GM12878 (cell line): ENCODE data around the gene MRPS27. TPM values are rescaled to one million over a fixed set of nuclear protein-coding genes. Genes with fewer than 3 reads are reported as not detected.

Experiments
- ATAC-seq: fragments of 200-7000 bp; cut with Tn5 transposase; 3 replicates; pipeline ENCODE4 v1.9.1; 2020; ENCODE audit warnings: mild to moderate bottlenecking, moderate library complexity
- BruUV-seq: library from RNA; stranded (reverse); fragments of 400-500 nt; replicated peaks from 2 replicates; lab custom pipeline; 2021; lab: Mats Ljungman, UMichigan
- CTCF ChIA-PET: fragments of 300-600 bp; sonication (Branson Sonifier 250); formaldehyde crosslinking; extraction: SDS; loops from one replicate; lab custom pipeline; 2021; ENCODE audit warnings: inconsistent platforms; lab: Yijun Ruan, JAX
- POLR2A ChIA-PET: fragments of 350-600 bp; formaldehyde crosslinking; extraction: SDS; loops from one replicate; lab custom pipeline; 2021; ENCODE audit warnings: inconsistent platforms; lab: Charles Lee
- RAD21 ChIA-PET: fragments of 300-600 bp; sonication (Branson Sonifier 250); formaldehyde crosslinking; loops from one replicate; lab custom pipeline; 2023; ENCODE audit warnings: antibody characterized with exemption; ENCODE audit not compliant: unreplicated experiment; lab: Charles Lee
- SMC1A ChIA-PET: fragments of 300-600 bp; sonication (Branson Sonifier 250); formaldehyde crosslinking; loops from one replicate; lab custom pipeline; 2023; ENCODE audit not compliant: unreplicated experiment, uncharacterized antibody; lab: Charles Lee
- DNase-seq: peaks from one replicate; pipeline ENCODE4 v3.0.0-alpha.2; 2011; ENCODE audit warnings: low read depth, low spot score
- FAIRE-seq: peaks from 3 replicates; lab custom pipeline; 2011; peaks lifted over from hg19 to GRCh38; lab: Jason Lieb, UNC
- H2AFZ ChIP-seq: 2 replicates; pipeline ENCODE4 v1.6.0; 2011; ENCODE audit warnings: low read depth, low read length, control low read depth; ENCODE audit not compliant: control insufficient read depth
- H3K27ac ChIP-seq: 2 replicates; pipeline ENCODE4 v1.5.1; 2011; ENCODE audit warnings: control low read depth; ENCODE audit not compliant: control insufficient read depth, insufficient read depth
- H3K27me3 ChIP-seq, 2 experiments: replicated peaks in 1 of 2; 2 replicates each; pipeline versions ENCODE4 v1.6.0 to v1.6.1; 2011; ENCODE audit warnings: low read length in 1 of 2; ENCODE audit not compliant: control insufficient read depth in 2 of 2, insufficient read depth in 2 of 2
- H3K36me3 ChIP-seq, 2 experiments: 2 replicates each; pipeline ENCODE4 v1.5.1; 2011; ENCODE audit warnings: low read length in 1 of 2; ENCODE audit not compliant: control insufficient read depth in 2 of 2, insufficient read depth in 2 of 2
- H3K4me1 ChIP-seq: 2 replicates; pipeline ENCODE4 v1.6.1; 2011; ENCODE audit warnings: mild to moderate bottlenecking, low read length, moderate library complexity, mixed read lengths; ENCODE audit not compliant: control insufficient read depth, insufficient read depth
- H3K4me2 ChIP-seq: 2 replicates; pipeline ENCODE4 v1.6.0; 2011; ENCODE audit warnings: control low read depth; ENCODE audit not compliant: control insufficient read depth, insufficient read depth
- H3K4me3 ChIP-seq: fragments of 200-600 bp; sonication (generic); 2 replicates; pipeline ENCODE4 v1.5.1; 2016
- H3K79me2 ChIP-seq: 2 replicates; pipeline ENCODE4 v1.6.0; 2011; ENCODE audit warnings: low read length; ENCODE audit not compliant: control insufficient read depth, insufficient read depth
- H3K9ac ChIP-seq: 2 replicates; pipeline ENCODE4 v1.8.0; 2011; ENCODE audit warnings: low read length, control low read depth, mixed read lengths; ENCODE audit not compliant: control insufficient read depth, insufficient read depth
- H3K9me3 ChIP-seq: replicated peaks from 3 replicates; pipeline ENCODE4 v1.5.1; 2011; ENCODE audit warnings: mild to moderate bottlenecking, low read length; ENCODE audit not compliant: control insufficient read depth, insufficient read depth
- H4K20me1 ChIP-seq: 2 replicates; pipeline ENCODE4 v1.6.0; 2011; ENCODE audit not compliant: control insufficient read depth, insufficient read depth
- BMI1 ChIP-seq: fragments of 450-650 bp; IDR thresholded peaks from 2 replicates; pipeline ENCODE4 v1.6.1; 2016; ENCODE audit warnings: mild to moderate bottlenecking, moderate library complexity, borderline replicate concordance
- FOXM1 ChIP-seq: IDR thresholded peaks from 2 replicates; pipeline ENCODE4 v1.6.1; 2012; ENCODE audit warnings: low read depth, mild to moderate bottlenecking, inconsistent platforms, low read length, moderate library complexity
- GATAD2B ChIP-seq: fragments of 450-650 bp; conservative IDR thresholded peaks from 2 replicates; pipeline ENCODE4 v1.6.1; 2017; ENCODE audit warnings: low read depth, mild to moderate bottlenecking, moderate library complexity
- MYC ChIP-seq: IDR thresholded peaks from 2 replicates; pipeline ENCODE4 v1.6.1; 2011; ENCODE audit warnings: mild to moderate bottlenecking, low read length, moderate library complexity, inconsistent platforms; ENCODE audit not compliant: insufficient read depth, insufficient replicate concordance, insufficient read length, severe bottlenecking
- NR2C1 ChIP-seq: fragments of 450-650 bp; IDR thresholded peaks from 2 replicates; pipeline ENCODE4 v1.6.1; 2017; ENCODE audit warnings: antibody characterized with exemption, mild to moderate bottlenecking, moderate library complexity
- SMARCA5 ChIP-seq: fragments of 450-650 bp; IDR thresholded peaks from 2 replicates; pipeline ENCODE4 v1.6.1; 2017; ENCODE audit warnings: mild to moderate bottlenecking
- WGBS: methylation state at CpG from one replicate; pipeline ENCODE4 v1.1.6; 2016; ENCODE audit warnings: low lambda C conversion rate; ENCODE audit not compliant: insufficient replicate concordance, insufficient coverage; ENCODE audit errors: missing lambda C conversion rate; 5-methylcytosine and 5-hydroxymethylcytosine counted together
- in situ Hi-C: fragments of 300-500 bp; cut with MboI; formaldehyde crosslinking; loops from 9 replicates; pipeline ENCODE4 v1.14.3; 2018; ENCODE audit warnings: mixed read lengths
- intact Hi-C: fragments of 100-400 bp; cut with micrococcal nuclease; formaldehyde crosslinking; loops from one replicate; pipeline ENCODE4 v1.14.2; 2022; ENCODE audit not compliant: unreplicated experiment
- polyA plus RNA-seq, 11 experiments: library from polyadenylated mRNA; depleted of rRNA in 4 of 11; unstranded in 6 of 11; stranded (reverse) in 5 of 11; fragments of >200 nt; fragmentation: Nextera tagmentation in 4 of 11; fragmentation: Illumina TruSeq in 1 of 11; extraction: Ambion mirVana in 4 of 11; extraction: Trizol in 1 of 11; gene quantifications; 1 replicate in 1 of 11; 2 replicates in 10 of 11; pipeline versions ENCODE4 v1.2.1 to v1.2.3, GENCODE V29; 2011 to 2016; ENCODE audit warnings: inconsistent platforms in 2 of 11, missing spikeins in 2 of 11, low read depth in 1 of 11
- total RNA-seq, 4 experiments: library from RNA; depleted of rRNA in 3 of 4; stranded (reverse); fragments of >200 nt in 3 of 4; fragmentation: Illumina TruSeq in 1 of 4; extraction: Trizol in 1 of 4; gene quantifications; 2 replicates each; pipeline versions ENCODE4 v1.2.1 to v1.2.3, GENCODE V29; 2013 to 2021
- TF ChIP-seq, protein P1 (sequence below): fragments of 450-650 bp; IDR thresholded peaks from 2 replicates; pipeline ENCODE4 v1.6.1; 2018; ENCODE audit warnings: mild to moderate bottlenecking, low read depth, moderate library complexity; ENCODE audit not compliant: partially characterized antibody
- TF ChIP-seq, protein P2 (sequence below): fragments of 450-650 bp; IDR thresholded peaks from 2 replicates; pipeline ENCODE4 v1.6.1; 2016; ENCODE audit warnings: mild to moderate bottlenecking
- TF ChIP-seq, protein P3 (sequence below): IDR thresholded peaks from 2 replicates; pipeline ENCODE4 v1.6.1; 2011; ENCODE audit warnings: borderline replicate concordance, low read depth, mild to moderate bottlenecking, moderate library complexity, mixed read lengths, low read length; ENCODE audit not compliant: insufficient read depth; ENCODE audit errors: extremely low read length

MRPS27 gene
- total and polyA plus RNA-seq, 10 of the 15 experiments (the other 5 are each of a cell fraction or from before 2014, with no cell fraction given), result 61.0 to 128 (median 93.0) TPM

DNA sequence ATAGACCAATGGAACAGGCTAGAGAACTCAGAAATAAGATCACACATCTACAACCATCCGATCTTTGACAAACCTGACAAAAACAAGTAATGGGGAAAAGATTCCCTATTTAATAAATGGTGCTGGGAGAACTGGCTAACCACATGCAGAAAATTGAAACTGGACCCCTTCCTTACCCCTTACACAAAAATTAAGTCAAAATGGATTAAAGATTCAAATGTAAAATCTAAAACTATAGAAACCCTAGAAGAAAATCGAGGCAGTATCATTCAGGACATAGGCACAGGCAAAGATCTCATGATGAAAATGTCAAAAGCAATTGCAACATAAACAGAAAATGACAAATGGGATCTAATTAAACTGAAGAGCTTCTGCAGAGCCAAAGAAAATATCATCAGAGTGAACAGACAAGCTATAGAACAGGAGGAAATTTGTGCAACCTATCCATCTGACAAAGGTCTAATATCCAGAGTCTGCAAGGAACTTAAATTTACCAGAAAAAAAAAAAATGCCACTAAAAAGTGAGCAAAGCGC, 43.8 kb downstream of the MRPS27 start (continued):
- TF ChIP-seq, protein P1, sequence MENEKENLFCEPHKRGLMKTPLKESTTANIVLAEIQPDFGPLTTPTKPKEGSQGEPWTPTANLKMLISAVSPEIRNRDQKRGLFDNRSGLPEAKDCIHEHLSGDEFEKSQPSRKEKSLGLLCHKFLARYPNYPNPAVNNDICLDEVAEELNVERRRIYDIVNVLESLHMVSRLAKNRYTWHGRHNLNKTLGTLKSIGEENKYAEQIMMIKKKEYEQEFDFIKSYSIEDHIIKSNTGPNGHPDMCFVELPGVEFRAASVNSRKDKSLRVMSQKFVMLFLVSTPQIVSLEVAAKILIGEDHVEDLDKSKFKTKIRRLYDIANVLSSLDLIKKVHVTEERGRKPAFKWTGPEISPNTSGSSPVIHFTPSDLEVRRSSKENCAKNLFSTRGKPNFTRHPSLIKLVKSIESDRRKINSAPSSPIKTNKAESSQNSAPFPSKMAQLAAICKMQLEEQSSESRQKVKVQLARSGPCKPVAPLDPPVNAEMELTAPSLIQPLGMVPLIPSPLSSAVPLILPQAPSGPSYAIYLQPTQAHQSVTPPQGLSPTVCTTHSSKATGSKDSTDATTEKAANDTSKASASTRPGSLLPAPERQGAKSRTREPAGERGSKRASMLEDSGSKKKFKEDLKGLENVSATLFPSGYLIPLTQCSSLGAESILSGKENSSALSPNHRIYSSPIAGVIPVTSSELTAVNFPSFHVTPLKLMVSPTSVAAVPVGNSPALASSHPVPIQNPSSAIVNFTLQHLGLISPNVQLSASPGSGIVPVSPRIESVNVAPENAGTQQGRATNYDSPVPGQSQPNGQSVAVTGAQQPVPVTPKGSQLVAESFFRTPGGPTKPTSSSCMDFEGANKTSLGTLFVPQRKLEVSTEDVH, result no peak
- TF ChIP-seq, protein P2, sequence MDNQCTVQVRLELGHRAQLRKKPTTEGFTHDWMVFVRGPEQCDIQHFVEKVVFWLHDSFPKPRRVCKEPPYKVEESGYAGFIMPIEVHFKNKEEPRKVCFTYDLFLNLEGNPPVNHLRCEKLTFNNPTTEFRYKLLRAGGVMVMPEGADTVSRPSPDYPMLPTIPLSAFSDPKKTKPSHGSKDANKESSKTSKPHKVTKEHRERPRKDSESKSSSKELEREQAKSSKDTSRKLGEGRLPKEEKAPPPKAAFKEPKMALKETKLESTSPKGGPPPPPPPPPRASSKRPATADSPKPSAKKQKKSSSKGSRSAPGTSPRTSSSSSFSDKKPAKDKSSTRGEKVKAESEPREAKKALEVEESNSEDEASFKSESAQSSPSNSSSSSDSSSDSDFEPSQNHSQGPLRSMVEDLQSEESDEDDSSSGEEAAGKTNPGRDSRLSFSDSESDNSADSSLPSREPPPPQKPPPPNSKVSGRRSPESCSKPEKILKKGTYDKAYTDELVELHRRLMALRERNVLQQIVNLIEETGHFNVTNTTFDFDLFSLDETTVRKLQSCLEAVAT, result no peak
- TF ChIP-seq GATAD2B (no peak), FOXM1 (no peak)
- TF ChIP-seq, all 136 proteins: peak for 0

DNA sequence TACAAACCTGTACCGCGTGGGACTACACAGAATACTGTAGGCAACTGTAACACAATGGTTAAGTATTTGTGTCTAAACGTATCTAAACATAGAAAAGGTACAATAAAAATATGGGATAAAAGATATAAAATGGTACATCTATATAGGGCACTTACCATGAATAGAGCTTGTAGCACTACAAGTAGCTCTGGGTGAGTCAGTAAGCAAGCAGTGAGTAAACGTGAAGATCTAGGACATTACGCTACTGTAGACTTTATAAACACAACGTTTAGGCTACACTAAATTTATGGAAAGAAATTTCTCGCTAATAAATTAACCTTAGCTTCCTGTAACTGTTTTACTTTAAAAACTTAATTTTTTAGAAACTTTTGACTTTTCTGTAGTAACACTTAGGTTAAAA, 46.5 kb downstream of the MRPS27 start:
- 96% methylated on average over 7 of the region's 7 CpGs for WGBS

More for the DNA sequence above, 46.5 kb downstream of the MRPS27 start:
- no peaks in the 10 kb centered on the region for H3K79me2 ChIP-seq
- no peaks in the 10 kb centered on the region for H3K4me1 ChIP-seq
- no peak overlapping the region for H3K27ac ChIP-seq
- ChIA-PET POLR2A (no interaction called here), RAD21 (no interaction called here), CTCF (interaction anchor here (1.5 to 7.1 kb wide), 2 partner anchors 10 to 137 kb away, joined by 3 to 59 read pairs; no protein-coding TSS in a partner anchor), SMC1A (interaction anchor here (1.1 to 2.8 kb wide), 2 partner anchors 7 to 10 kb away, joined by 3 to 10 read pairs; no protein-coding TSS in a partner anchor)
- DNase-seq, result no peak
- H3K4me3 ChIP-seq, result no peak overlapping the region
- FAIRE-seq, result no peak
- no peaks in the 10 kb centered on the region; the same call in 2 of the 3 replicates for H3K9me3 ChIP-seq
- H4K20me1 ChIP-seq, result no peaks in the 10 kb centered on the region
- TF ChIP-seq SMARCA5 (no peak), BMI1 (no peak), MYC (no peak), NR2C1 (no peak)
- TF ChIP-seq, protein P3, sequence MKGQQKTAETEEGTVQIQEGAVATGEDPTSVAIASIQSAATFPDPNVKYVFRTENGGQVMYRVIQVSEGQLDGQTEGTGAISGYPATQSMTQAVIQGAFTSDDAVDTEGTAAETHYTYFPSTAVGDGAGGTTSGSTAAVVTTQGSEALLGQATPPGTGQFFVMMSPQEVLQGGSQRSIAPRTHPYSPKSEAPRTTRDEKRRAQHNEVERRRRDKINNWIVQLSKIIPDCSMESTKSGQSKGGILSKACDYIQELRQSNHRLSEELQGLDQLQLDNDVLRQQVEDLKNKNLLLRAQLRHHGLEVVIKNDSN, result no peak
- peaks cover 0 to 14% of the 10 kb centered on the region in 2 experiments; a peak in 2 of 4 replicates for H3K36me3 ChIP-seq
- no TSS peak for BruUV-seq
- no peaks in the 10 kb centered on the region for H3K27me3 ChIP-seq
- in situ Hi-C loops, result no loop called here
- ATAC-seq, result no peak
- intact Hi-C loops, result no loop called here
- H3K9ac ChIP-seq, result no peak overlapping the region
- H2AFZ ChIP-seq, result no peak overlapping the region
- no peak overlapping the region for H3K4me2 ChIP-seq
